HG02610 (cell line): ENCODE results near the gene IFITM10.

ENCODE experiments used
- ATAC-seq: cut with Tn5 transposase; IDR thresholded peaks from one replicate; pipeline ENCODE4 v1.9.1; 2021; ENCODE audit warnings: mild to moderate bottlenecking, moderate library complexity; ENCODE audit not compliant: unreplicated experiment

Gene IFITM10

DNA sequence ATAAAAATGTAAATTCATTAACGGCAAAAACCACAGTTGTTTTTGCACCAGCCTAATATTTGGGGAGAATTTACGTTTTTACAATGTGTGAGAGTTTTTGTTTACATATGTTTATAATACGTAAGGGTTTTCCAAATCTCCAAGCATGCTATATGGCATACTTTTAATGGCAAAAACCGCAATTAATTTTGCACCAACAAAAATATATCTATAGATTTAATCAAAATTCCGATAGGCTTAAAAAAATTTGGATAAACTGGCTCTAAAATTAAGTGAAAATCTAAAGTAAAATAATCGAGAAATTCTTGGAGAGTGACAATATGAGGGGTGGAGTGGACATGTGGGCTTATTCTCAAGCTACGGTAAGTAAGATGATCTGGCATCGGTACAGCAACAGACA lies 30.6 kb downstream of the IFITM10 start:
- no peak for ATAC-seq

DNA sequence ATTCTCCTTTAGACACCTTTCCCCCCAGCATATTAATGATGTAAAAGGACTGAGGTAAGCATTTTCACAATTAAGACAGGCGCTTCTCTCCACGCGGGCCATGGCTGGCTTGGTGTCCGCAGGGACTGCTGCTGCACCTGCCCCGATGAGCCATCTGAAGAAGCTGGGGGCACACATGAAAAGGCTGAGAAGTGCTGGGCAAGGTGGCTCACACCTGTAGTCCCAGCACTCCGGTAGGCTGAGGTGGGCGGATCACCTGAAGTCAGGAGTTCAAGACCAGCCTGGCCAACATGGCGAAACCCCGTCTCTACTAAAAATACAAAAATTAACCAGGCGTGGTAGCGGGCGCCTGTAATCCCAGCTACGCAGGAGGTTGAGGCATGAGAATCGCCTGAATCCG lies 32.1 kb downstream of the IFITM10 start:
- ATAC-seq, result no peak

DNA sequence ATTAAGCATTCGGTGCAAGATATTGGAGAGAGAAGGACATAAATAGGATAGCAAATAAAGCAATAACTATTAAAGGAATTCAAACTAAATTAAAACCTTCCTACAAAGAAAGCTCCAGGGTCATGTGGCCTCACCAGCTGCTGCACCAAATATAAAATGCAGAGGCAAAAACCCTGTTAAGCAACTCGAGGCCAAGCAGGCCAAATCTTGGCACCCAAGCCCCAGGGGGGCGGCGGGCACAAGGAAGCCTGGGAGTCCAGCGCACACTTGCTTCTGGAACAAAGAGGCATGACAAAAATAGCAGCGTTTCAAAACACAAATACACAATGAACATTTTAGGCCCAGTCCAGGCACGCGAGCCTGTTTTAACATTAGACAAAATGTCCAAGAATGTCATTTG lies 32.6 kb downstream of the IFITM10 start:
- ATAC-seq, result no peak

- ATAC-seq, result no peak
Measured at GRCh38 chr11:1714908-1715885, 35.2 kb downstream of the IFITM10 start.

- no peak for ATAC-seq
Measured at GRCh38 chr11:1708716-1709115, 41.7 kb downstream of the IFITM10 start.

DNA sequence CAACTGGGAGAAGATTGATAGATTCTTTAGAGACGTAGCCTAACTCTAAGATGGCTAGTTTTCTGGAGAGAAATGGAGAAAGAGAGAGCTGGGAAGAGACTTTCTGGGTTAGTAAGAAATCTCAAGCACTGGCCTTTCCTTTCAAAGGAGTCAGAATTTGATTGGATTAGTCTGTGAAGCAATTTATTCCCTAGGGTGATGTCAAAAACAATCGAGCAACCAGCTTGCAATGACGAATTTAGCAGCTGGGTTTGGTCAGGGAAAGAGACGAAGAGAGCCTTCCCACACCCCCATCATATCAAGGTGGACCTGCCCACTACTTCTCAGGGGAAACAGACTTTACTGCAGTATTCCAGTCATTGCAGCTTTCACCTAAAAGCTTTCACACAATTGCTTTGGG lies 42.6 kb downstream of the IFITM10 start:
- no peak for ATAC-seq

- no peak for ATAC-seq
Measured at GRCh38 chr11:1706634-1707400, 43.6 kb downstream of the IFITM10 start.

- ATAC-seq, result no peak
Measured at GRCh38 chr11:1705126-1706052, 45.0 kb downstream of the IFITM10 start.

GRCh38 chr11:1703146-1703545 lies 47.2 kb downstream of the IFITM10 start:
- ATAC-seq, result no peak

DNA sequence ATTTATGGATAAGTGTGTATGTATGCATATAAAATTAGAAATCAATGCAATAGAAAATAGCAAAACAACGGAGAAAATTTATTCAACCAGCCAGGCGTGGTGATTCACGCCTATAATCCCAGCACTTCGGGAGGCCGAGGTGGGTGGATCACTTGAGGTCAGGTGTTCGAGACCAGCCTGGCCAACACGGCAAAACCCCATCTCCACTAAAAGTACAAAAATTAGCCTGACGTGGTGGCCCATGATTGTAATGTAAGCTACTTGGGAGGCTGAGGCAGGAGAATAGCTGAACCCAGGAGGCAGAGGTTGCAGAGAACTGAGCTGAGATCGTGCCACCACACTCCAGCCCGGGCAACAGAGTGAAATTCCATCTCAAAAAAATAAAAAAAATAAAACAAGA lies 47.9 kb downstream of the IFITM10 start:
- no peak for ATAC-seq

DNA sequence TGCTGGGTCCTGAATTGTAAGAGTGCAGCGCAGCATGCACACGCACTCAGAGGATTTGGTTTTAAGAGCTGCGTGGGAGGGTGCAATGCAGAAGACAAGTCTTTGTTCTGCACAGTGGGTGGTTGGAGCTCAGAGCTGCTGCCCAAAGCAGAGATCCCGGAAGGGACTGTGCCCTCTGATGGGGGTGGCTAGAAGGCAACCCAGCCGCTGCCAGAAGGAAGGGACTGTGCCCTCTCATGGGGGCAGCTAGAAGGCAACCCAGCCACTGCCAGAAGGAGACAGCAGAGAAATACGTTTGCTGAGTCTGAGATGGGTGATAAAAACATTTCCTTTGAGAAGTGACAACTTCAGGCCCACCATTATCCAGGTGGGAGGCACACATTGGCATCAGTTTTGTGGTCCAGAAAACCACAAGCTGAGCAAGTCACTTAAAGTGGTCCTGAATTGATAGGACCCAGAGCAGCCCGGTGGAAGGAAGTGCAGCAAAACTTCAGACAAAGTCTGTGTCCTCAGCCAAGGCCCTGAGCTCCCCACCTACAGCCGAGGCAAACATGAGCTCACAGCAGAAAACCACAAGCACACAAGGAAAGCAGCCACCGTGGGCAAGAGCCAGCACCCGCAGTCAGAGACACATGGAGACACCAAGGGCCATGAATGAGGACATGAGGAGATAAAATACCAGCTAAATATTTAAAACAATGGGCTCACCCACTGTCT lies 49.1 kb downstream of the IFITM10 start:
- no peak for ATAC-seq

DNA sequence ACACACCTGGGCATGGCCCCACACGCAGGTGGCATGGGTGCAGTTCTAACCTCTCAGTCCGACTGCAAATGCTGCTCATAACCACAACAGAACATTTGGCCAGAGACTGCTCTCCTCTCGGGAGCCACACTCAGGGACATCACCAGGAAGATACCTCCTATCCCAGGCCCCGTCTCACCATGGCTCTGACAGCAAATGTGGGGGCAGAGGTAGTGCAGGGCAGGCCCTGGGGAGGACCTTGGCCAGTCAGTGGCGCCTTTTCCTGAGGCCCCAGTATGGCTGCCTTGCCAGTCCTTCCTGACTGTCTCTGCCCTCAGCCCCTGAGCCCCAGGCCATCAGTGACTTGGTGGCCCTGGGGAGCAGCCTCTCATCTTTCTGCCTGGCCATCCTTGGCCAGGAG lies 50.6 kb downstream of the IFITM10 start:
- no peak for ATAC-seq

DNA sequence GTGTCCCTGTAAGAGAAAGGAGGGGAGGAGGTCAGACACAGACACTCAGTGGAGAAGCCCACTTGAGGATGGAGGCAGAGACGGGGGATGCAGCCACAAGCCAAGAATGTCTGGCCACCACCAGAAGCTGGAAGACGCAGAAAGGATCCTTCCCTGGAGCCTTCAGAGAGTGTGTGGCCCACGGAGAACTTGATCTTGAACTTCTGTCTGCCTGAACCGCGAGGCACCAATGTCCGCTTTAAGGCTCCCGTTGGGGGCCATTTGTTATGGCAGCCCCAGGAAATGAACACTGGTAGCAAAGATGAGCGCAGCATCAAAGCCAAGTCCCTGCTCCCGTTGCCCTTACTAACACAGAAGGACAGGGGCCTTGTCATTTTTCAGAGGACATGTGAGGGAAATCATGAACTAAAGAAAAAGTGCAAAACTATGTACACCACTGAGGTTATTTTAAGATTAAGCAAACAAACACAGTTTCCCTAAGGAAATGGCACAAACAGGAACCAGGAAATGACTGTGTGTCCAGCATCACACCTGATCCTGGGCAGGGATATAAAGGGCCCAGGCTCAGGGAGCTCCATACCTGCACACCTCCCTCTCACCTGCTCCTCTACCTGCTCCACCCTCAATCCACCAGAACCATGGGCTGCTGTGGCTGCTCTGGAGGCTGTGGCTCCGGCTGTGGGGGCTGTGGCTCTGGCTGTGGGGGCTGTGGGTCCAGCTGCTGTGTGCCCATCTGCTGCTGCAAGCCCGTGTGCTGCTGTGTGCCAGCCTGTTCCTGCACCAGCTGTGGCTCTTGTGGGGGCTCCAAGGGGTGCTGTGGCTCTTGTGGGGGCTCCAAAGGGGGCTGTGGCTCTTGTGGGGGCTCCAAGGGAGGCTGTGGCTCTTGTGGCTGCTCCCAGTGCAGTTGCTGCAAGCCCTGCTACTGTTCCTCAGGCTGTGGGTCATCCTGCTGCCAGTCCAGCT lies 53.5 kb downstream of the IFITM10 start, which contains the start of gene KRTAP5-6:
Gene KRTAP5-6, plus strand, starts transcription at position 588 of the 963 bp plus-strand sequence. Its CDS starts 51 bp downstream, at position 639.
- no peak for ATAC-seq

- ATAC-seq, result no peak
Measured at GRCh38 chr11:1695548-1696108, 54.8 kb downstream of the IFITM10 start.

DNA sequence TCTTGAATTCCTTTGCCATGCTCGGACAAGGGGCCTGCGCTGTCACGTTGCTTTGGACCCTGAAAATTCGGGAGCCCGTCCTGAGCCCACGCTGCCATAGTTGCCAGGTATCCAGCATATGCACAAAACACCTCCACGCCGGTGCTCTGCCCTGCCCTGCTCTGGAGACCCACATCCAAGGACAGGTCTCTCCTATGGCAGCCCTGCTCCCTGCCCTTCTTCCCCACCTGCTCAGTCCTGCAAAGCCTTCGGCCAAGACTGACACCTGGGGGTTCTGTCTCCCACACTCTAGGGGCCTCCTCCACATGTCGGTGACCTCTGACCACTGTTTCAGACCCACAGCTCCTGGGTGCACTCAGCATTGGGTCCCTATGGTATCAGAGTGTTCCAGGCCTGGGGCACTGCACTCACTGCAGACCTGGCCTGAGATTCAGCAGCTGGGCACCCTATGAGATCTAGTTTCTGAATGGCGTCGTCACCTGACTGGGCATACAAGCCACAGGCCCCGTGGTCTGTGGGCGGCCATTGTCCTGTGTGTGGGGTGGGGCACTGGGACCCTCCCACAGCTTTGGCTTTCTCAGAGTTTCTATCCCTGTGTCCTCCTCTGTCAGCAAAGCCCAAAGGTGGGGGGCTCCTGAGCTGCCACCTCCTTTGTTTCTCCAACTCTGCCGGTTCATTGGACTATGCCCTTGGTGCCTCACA lies 55.4 kb downstream of the IFITM10 start:
- ATAC-seq, result no peak

GRCh38 chr11:1694064-1694845 lies 56.1 kb downstream of the IFITM10 start:
- peak; percentile 64 for ATAC-seq
